Measurements from ENCODE around the gene PABPC1L. TPM values are rescaled to one million over a fixed set of nuclear protein-coding genes. Genes with fewer than 3 reads are reported as not detected.

The PABPC1L gene
- total and polyA plus RNA-seq, 2 of the 13 experiments (the other 11 are each of a cell fraction or from before 2014, with no cell fraction given) = 30.8 to 252 TPM

DNA sequence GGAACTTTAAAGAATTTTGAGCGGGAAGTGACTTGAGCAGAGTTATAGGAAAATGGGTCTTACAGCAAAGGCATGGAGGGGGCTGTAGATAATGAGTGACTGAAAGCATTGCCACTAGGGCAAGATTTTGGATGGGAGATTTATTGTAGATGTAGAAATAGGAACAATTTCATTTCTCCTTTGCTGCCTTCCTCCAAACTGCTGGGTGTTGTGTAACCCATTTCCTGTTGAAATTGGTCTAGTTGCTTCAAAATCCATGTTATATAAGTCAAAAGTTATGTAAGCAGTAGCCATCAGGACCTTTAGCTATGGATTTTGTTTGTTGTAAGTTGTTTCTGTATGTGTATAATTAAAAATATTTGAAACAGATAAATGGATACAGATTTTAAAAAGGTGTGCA lies 13.3 kb upstream of the PABPC1L start (continued):
- TF ChIP-seq, protein P1, sequence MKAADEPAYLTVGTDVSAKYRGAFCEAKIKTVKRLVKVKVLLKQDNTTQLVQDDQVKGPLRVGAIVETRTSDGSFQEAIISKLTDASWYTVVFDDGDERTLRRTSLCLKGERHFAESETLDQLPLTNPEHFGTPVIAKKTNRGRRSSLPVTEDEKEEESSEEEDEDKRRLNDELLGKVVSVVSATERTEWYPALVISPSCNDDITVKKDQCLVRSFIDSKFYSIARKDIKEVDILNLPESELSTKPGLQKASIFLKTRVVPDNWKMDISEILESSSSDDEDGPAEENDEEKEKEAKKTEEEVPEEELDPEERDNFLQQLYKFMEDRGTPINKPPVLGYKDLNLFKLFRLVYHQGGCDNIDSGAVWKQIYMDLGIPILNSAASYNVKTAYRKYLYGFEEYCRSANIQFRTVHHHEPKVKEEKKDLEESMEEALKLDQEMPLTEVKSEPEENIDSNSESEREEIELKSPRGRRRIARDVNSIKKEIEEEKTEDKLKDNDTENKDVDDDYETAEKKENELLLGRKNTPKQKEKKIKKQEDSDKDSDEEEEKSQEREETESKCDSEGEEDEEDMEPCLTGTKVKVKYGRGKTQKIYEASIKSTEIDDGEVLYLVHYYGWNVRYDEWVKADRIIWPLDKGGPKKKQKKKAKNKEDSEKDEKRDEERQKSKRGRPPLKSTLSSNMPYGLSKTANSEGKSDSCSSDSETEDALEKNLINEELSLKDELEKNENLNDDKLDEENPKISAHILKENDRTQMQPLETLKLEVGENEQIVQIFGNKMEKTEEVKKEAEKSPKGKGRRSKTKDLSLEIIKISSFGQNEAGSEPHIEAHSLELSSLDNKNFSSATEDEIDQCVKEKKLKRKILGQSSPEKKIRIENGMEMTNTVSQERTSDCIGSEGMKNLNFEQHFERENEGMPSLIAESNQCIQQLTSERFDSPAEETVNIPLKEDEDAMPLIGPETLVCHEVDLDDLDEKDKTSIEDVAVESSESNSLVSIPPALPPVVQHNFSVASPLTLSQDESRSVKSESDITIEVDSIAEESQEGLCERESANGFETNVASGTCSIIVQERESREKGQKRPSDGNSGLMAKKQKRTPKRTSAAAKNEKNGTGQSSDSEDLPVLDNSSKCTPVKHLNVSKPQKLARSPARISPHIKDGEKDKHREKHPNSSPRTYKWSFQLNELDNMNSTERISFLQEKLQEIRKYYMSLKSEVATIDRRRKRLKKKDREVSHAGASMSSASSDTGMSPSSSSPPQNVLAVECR (CRISPR knock-in tag; IDR thresholded peaks at IDR 0.05; ENCODE audit: borderline replicate concordance) = peak; percentile 24; the same call in 1 of the 2 replicates
- TF ChIP-seq NR2F2 (IDR thresholded peaks at IDR 0.05; ENCODE audit: borderline replicate concordance, low read depth) (no peak), KLF9 (CRISPR knock-in tag; IDR thresholded peaks at IDR 0.05; ENCODE audit: low read depth) (no peak), FOXK2 (IDR thresholded peaks at IDR 0.05) (no peak), ZNF747 (CRISPR knock-in tag; IDR thresholded peaks at IDR 0.05; ENCODE audit: borderline replicate concordance) (no peak), SALL2 (CRISPR knock-in tag; IDR thresholded peaks at IDR 0.05) (no peak), HDAC1 (CRISPR knock-in tag; IDR thresholded peaks at IDR 0.05) (0 out of 2 replicates have a peak, but pooled peaks have one; percentile 31), ZNF333 (CRISPR knock-in tag; IDR thresholded peaks at IDR 0.05; ENCODE audit: borderline replicate concordance) (no peak), BRD4 (CRISPR knock-in tag; IDR thresholded peaks at IDR 0.05) (no peak), ZNF570 (CRISPR knock-in tag; IDR thresholded peaks at IDR 0.05; ENCODE audit: borderline replicate concordance) (no peak), ZNF652 (CRISPR knock-in tag; IDR thresholded peaks at IDR 0.05; ENCODE audit: borderline replicate concordance, low read depth) (peak; percentile 36; the same call in 1 of the 2 replicates), POLR2AphosphoS5 (IDR thresholded peaks at IDR 0.05; ENCODE audit: low read depth, low read length) (no peak), PRMT3 (CRISPR knock-in tag; IDR thresholded peaks at IDR 0.05; ENCODE audit: borderline replicate concordance, low read depth) (no peak), SKI (IDR thresholded peaks at IDR 0.05; ENCODE audit: partially characterized antibody) (no peak), ZMYM2 (CRISPR knock-in tag; IDR thresholded peaks at IDR 0.05) (no peak), ZNF780A (CRISPR knock-in tag; IDR thresholded peaks at IDR 0.05) (no peak), KLF6 (CRISPR knock-in tag; IDR thresholded peaks at IDR 0.05) (no peak)
- TF ChIP-seq, protein P2, sequence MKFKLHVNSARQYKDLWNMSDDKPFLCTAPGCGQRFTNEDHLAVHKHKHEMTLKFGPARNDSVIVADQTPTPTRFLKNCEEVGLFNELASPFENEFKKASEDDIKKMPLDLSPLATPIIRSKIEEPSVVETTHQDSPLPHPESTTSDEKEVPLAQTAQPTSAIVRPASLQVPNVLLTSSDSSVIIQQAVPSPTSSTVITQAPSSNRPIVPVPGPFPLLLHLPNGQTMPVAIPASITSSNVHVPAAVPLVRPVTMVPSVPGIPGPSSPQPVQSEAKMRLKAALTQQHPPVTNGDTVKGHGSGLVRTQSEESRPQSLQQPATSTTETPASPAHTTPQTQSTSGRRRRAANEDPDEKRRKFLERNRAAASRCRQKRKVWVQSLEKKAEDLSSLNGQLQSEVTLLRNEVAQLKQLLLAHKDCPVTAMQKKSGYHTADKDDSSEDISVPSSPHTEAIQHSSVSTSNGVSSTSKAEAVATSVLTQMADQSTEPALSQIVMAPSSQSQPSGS (CRISPR knock-in tag; IDR thresholded peaks at IDR 0.05) = 0 out of 2 replicates have a peak, but pooled peaks have one; percentile 36
- TF ChIP-seq, protein P3, sequence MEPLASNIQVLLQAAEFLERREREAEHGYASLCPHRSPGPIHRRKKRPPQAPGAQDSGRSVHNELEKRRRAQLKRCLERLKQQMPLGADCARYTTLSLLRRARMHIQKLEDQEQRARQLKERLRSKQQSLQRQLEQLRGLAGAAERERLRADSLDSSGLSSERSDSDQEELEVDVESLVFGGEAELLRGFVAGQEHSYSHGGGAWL (CRISPR knock-in tag; IDR thresholded peaks at IDR 0.05) = no peak
- TF ChIP-seq, protein P4, sequence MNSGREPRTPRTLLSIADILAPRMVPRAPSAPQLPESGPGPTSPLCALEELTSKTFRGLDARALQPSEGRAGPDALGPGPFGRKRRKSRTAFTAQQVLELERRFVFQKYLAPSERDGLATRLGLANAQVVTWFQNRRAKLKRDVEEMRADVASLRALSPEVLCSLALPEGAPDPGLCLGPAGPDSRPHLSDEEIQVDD (CRISPR knock-in tag; IDR thresholded peaks at IDR 0.05; ENCODE audit: borderline replicate concordance) = no peak
- TF ChIP-seq, protein P5, sequence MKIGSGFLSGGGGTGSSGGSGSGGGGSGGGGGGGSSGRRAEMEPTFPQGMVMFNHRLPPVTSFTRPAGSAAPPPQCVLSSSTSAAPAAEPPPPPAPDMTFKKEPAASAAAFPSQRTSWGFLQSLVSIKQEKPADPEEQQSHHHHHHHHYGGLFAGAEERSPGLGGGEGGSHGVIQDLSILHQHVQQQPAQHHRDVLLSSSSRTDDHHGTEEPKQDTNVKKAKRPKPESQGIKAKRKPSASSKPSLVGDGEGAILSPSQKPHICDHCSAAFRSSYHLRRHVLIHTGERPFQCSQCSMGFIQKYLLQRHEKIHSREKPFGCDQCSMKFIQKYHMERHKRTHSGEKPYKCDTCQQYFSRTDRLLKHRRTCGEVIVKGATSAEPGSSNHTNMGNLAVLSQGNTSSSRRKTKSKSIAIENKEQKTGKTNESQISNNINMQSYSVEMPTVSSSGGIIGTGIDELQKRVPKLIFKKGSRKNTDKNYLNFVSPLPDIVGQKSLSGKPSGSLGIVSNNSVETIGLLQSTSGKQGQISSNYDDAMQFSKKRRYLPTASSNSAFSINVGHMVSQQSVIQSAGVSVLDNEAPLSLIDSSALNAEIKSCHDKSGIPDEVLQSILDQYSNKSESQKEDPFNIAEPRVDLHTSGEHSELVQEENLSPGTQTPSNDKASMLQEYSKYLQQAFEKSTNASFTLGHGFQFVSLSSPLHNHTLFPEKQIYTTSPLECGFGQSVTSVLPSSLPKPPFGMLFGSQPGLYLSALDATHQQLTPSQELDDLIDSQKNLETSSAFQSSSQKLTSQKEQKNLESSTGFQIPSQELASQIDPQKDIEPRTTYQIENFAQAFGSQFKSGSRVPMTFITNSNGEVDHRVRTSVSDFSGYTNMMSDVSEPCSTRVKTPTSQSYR (CRISPR knock-in tag; IDR thresholded peaks at IDR 0.05; ENCODE audit: borderline replicate concordance) = no peak

Measured in HepG2 (cell line).